HCT116 (cell line): ENCODE measurements around the gene CERK. TPM values are rescaled to one million over a fixed set of nuclear protein-coding genes. Genes with fewer than 3 reads are reported as not detected.
A peak's percentile ranks its signal among the peaks of the same experiment; 100 is the strongest.

Experiments used
- ATAC-seq: fragments of 200-7000 bp; cut with Tn5 transposase; 2 replicates; pipeline ENCODE4 v1.9.1; 2020; ENCODE audit warnings: mild to moderate bottlenecking, moderate library complexity
- Bru-seq: library from RNA; stranded (reverse); fragments of 400-500 nt; gene quantifications from one replicate; lab custom pipeline; 2021; lab: Mats Ljungman, UMichigan
- BruChase-seq, 2 experiments: library from RNA; stranded (reverse); fragments of 400-500 nt; gene quantifications; one replicate each; lab custom pipeline; 2021; lab: Mats Ljungman, UMichigan
- BruUV-seq: library from RNA; stranded (reverse); fragments of 400-500 nt; replicated peaks from 2 replicates; lab custom pipeline; 2021; lab: Mats Ljungman, UMichigan
- CTCF ChIA-PET: fragments of 300-600 bp; sonication (Branson Sonifier 250); formaldehyde crosslinking; loops from one replicate; lab custom pipeline; 2021; ENCODE audit warnings: antibody characterized with exemption; lab: Charles Lee
- POLR2A ChIA-PET: fragments of 300-600, 350-600 bp; sonication (Branson Sonifier 250); formaldehyde crosslinking; loops from one replicate; lab custom pipeline; 2021; ENCODE audit warnings: antibody characterized with exemption; lab: Charles Lee
- RAD21 ChIA-PET, 2 experiments: fragments of 300-600 bp; sonication (Branson Sonifier 250); formaldehyde crosslinking; loops; one replicate each; lab custom pipeline; 2023; ENCODE audit warnings: low total read pairs in 2 of 2; ENCODE audit not compliant: uncharacterized antibody in 2 of 2, unreplicated experiment in 2 of 2, low non-redundant PET in 1 of 2; lab: Charles Lee
- DNase-seq: peaks from one replicate; pipeline ENCODE4 v3.0.0-alpha.2; 2010; ENCODE audit warnings: low read depth, low spot score
- H2AFZ ChIP-seq: fragments of 200-600 bp; shearing (Covaris generic), sonication (generic); 2 replicates; pipeline ENCODE4 v1.6.1; 2017; ENCODE audit warnings: low read depth, mixed run types, mixed read lengths, antibody characterized with exemption, low read length; ENCODE audit not compliant: poor library complexity, severe bottlenecking
- H3K27ac ChIP-seq: 2 replicates; pipeline ENCODE4 v1.5.1; 2012; ENCODE audit warnings: low read depth, low read length
- H3K27me3 ChIP-seq: fragments of 200-600 bp; sonication (generic); 2 replicates; pipeline ENCODE4 v1.6.1; 2016; ENCODE audit warnings: mixed run types, low read length, mixed read lengths; ENCODE audit not compliant: insufficient read depth
- H3K36me3 ChIP-seq, 2 experiments: fragments of 200-500 bp in 1 of 2; fragments of 200-600 bp in 1 of 2; sonication (Bioruptor generic) in 1 of 2; sonication (generic) in 1 of 2; 2 replicates each; pipeline versions ENCODE4 v1.5.1 to v1.6.1; 2014 to 2016; ENCODE audit warnings: low read length in 2 of 2, inconsistent platforms in 1 of 2, mixed read lengths in 1 of 2, mixed run types in 1 of 2; ENCODE audit not compliant: insufficient read depth in 2 of 2, control insufficient read depth in 1 of 2
- H3K4me1 ChIP-seq, 2 experiments: fragments of 200-600 bp in 1 of 2; sonication (generic) in 1 of 2; 2 replicates each; pipeline versions ENCODE4 v1.5.1 to v1.6.1; 2012 to 2017; ENCODE audit warnings: low read length in 2 of 2, inconsistent platforms in 1 of 2, mild to moderate bottlenecking in 1 of 2, mixed read lengths in 1 of 2, mixed run types in 1 of 2, moderate library complexity in 1 of 2; ENCODE audit not compliant: insufficient read depth in 2 of 2, control insufficient read depth in 1 of 2
- H3K4me2 ChIP-seq: fragments of 200-600 bp; sonication (generic); 2 replicates; pipeline ENCODE4 v1.6.1; 2017; ENCODE audit warnings: mixed run types, low read length, mixed read lengths
- H3K4me3 ChIP-seq, 2 experiments: fragments of 200-600 bp in 1 of 2; sonication (generic) in 1 of 2; replicated peaks in 1 of 2; 2 replicates each; pipeline ENCODE4 v1.5.1; 2011 to 2016; ENCODE audit warnings: low read length in 2 of 2, control low read depth in 1 of 2, low read depth in 1 of 2, mild to moderate bottlenecking in 1 of 2, mixed read lengths in 1 of 2, mixed run types in 1 of 2
- H3K79me2 ChIP-seq: fragments of 200-600 bp; sonication (generic); 2 replicates; pipeline ENCODE4 v1.6.1; 2017; ENCODE audit warnings: mild to moderate bottlenecking, mixed run types, low read length, moderate library complexity, mixed read lengths; ENCODE audit not compliant: insufficient read depth
- H3K9ac ChIP-seq: fragments of 200-600 bp; sonication (generic); 2 replicates; pipeline ENCODE4 v1.6.1; 2016; ENCODE audit warnings: low read length, mixed read lengths
- H3K9me2 ChIP-seq: fragments of 200-600 bp; sonication (generic), shearing (Covaris generic); 2 replicates; pipeline ENCODE4 v1.6.1; 2017; ENCODE audit warnings: mixed run types, mild to moderate bottlenecking, moderate library complexity; ENCODE audit not compliant: insufficient read depth
- H3K9me3 ChIP-seq, 2 experiments: fragments of 200-500 bp in 1 of 2; fragments of 200-600 bp in 1 of 2; sonication (Bioruptor generic) in 1 of 2; sonication (generic) in 1 of 2; 2 replicates each; pipeline ENCODE4 v1.6.1; 2014 to 2017; ENCODE audit warnings: low read length in 2 of 2, mixed read lengths in 2 of 2, inconsistent platforms in 1 of 2, low read depth in 1 of 2, mild to moderate bottlenecking in 1 of 2, mixed run types in 1 of 2, moderate library complexity in 1 of 2; ENCODE audit not compliant: control insufficient read depth in 1 of 2, insufficient read depth in 1 of 2
- H4K20me1 ChIP-seq: fragments of 200-600 bp; sonication (generic), shearing (Covaris generic); 2 replicates; pipeline ENCODE4 v1.6.1; 2017; ENCODE audit warnings: mixed run types, mild to moderate bottlenecking, moderate library complexity; ENCODE audit not compliant: insufficient read depth
- EGR1 ChIP-seq: IDR thresholded peaks from 2 replicates; pipeline ENCODE4 v1.6.1; 2012; ENCODE audit warnings: low read depth
- EZH2 ChIP-seq: fragments of 200-600 bp; sonication (generic); IDR thresholded peaks from 2 replicates; pipeline ENCODE4 v1.6.1; 2017; ENCODE audit warnings: antibody characterized with exemption, mixed run types
- POLR2A ChIP-seq: IDR thresholded peaks from 2 replicates; pipeline ENCODE4 v1.7.0; 2011; ENCODE audit warnings: borderline replicate concordance; ENCODE audit not compliant: insufficient read depth, insufficient read length; ENCODE audit errors: extremely low read depth
- POLR2AphosphoS5 ChIP-seq: IDR thresholded peaks from 2 replicates; pipeline ENCODE4 v1.6.1; 2011; ENCODE audit warnings: mild to moderate bottlenecking, low read depth, low read length, moderate library complexity
- ZFX ChIP-seq: fragments of 450-650 bp; IDR thresholded peaks from 2 replicates; pipeline ENCODE4 v1.6.1; 2017
- ZNF274 ChIP-seq: fragments of 200-500 bp; sonication (Bioruptor generic); IDR thresholded peaks from 2 replicates; pipeline ENCODE4 v1.6.1; 2014; ENCODE audit warnings: mild to moderate bottlenecking, low read depth, low read length, inconsistent platforms
- intact Hi-C: fragments of 100-400 bp; cut with micrococcal nuclease; formaldehyde crosslinking; loops from 2 replicates; pipeline ENCODE4 v1.10.0; 2022
- long read RNA-seq: library from polyadenylated mRNA; unstranded; transcript quantifications from one replicate; pipeline ENCODE4 v2.0.0, GENCODE V29; 2021; ENCODE audit not compliant: unreplicated experiment
- polyA plus RNA-seq: library from polyadenylated mRNA; unstranded; fragments of >200 nt; gene quantifications from 2 replicates; pipeline ENCODE4 v1.2.1, GENCODE V29; 2012; ENCODE audit warnings: missing spikeins
- total RNA-seq: library from RNA; stranded (reverse); gene quantifications from one replicate; pipeline ENCODE4 v1.2.1, GENCODE V29; 2021; ENCODE audit not compliant: unreplicated experiment

CERK gene, protein sequence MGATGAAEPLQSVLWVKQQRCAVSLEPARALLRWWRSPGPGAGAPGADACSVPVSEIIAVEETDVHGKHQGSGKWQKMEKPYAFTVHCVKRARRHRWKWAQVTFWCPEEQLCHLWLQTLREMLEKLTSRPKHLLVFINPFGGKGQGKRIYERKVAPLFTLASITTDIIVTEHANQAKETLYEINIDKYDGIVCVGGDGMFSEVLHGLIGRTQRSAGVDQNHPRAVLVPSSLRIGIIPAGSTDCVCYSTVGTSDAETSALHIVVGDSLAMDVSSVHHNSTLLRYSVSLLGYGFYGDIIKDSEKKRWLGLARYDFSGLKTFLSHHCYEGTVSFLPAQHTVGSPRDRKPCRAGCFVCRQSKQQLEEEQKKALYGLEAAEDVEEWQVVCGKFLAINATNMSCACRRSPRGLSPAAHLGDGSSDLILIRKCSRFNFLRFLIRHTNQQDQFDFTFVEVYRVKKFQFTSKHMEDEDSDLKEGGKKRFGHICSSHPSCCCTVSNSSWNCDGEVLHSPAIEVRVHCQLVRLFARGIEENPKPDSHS
- 35.0 TPM for total RNA-seq
- polyA plus RNA-seq = 24.9 and 28.5 TPM in 2 replicates
- Bru-seq, nascent RNA = percentile 55 among the genes with signal in this experiment
- BruChase-seq, experiment 1, labeled RNA remaining after a 6-hour chase = percentile 79 among the genes with signal in this experiment
- percentile 69 among the genes with signal in this experiment for BruChase-seq, experiment 2, labeled RNA remaining after a 2-hour chase
- long read RNA-seq, full-length matches to known transcripts = 29 of 59 reads
- long read RNA-seq, partial matches to known transcripts = 9 of 59 reads
- long read RNA-seq, other reads (novel, unspliced or antisense) = 21 of 59 reads

DNA sequence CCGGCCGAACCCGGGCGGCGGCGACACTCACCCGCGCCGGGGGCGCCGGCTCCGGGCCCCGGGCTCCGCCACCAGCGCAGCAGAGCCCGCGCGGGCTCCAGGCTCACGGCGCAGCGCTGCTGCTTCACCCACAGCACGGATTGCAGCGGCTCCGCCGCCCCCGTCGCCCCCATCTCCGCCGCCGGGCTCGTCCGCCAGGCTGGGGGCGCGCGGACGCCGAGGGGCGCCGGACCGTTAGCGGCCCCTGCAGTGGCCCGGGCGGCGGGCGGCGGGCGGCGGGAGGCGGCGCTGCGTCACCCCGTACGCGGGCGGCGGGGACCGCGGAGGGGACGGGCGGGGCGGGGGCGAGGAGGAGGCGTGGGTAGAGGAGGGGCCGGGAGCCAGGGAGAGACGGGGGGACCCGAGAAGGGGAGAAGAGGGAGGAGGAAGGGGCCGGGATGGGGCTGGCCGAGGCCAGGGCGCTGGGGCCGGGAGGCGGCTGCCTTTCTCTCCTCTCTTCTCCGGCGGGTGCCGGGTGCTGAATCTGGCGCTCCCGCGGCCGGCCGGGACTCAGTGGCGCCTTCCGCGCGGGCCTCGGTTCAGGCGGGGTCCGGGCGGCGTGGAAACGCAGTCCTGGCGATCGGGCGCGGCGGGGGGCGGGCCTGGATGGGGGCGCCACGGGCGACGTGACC lies at the start of gene CERK:
Gene CERK, minus strand, starts transcription at position 277 of the 671 bp plus-strand sequence. Its CDS starts 104 bp downstream, at position 173.
- Histone ChIP-seq H3K9me2 (no peaks in the 10 kb centered on the region), H3K36me3 (no peaks in the 10 kb centered on the region), H3K4me1 (peaks cover 20 to 31% of the 10 kb centered on the region in 2 experiments), H4K20me1 (no peaks in the 10 kb centered on the region), H3K79me2 (peaks cover 38% of the 10 kb centered on the region), H3K27ac (peak within 1 kb of the TSS; percentile 99), H3K4me3 (peak within 1 kb of the TSS; percentile 72 to 75), H3K27me3 (no peaks in the 10 kb centered on the region), H3K9me3 (no peaks in the 10 kb centered on the region), H3K4me2 (peak within 1 kb of the TSS; percentile 98), H3K9ac (peak within 1 kb of the TSS; percentile 82), H2AFZ (no peak within 1 kb of the TSS)
- TF ChIP-seq ZNF274 = no peak
- TF ChIP-seq EGR1 = peak; percentile 43; the same call in 1 of the 2 replicates
- peak; percentile 60 for TF ChIP-seq POLR2AphosphoS5
- peak; percentile 69 for TF ChIP-seq POLR2A
- peak; percentile 63; the same call in 1 of the 2 replicates for TF ChIP-seq ZFX
- no peak for TF ChIP-seq EZH2
- ChIA-PET RAD21 (interaction anchor here (0.9 to 2.1 kb wide), 5 partner anchors 61 to 383 kb away, joined by 3 to 7 read pairs (median 3); no protein-coding TSS in a partner anchor), CTCF (interaction anchor here (0.9 to 3.5 kb wide), 9 partner anchors 12 to 175 kb away, joined by 3 to 20 read pairs (median 6); partner anchors contain the start of gene TBC1D22A), POLR2A (interaction anchor here (1.0 to 1.8 kb wide), 4 partner anchors 14 to 61 kb away, joined by 3 to 9 read pairs (median 4); partner anchors contain the start of gene TBC1D22A)
- no TSS peak for BruUV-seq
- ATAC-seq = peak; percentile 71
- intact Hi-C loops = loop anchor here (1.0 to 5.0 kb wide), 3 partner anchors 16 to 176 kb away; no protein-coding TSS in a partner anchor
- DNase-seq = no peak
